ENCODE results near the gene TCEAL3. TPM values are rescaled to one million over a fixed set of nuclear protein-coding genes. Genes with fewer than 3 reads are reported as not detected.

The TCEAL3 gene
- polyA plus RNA-seq, 3 donors: 1.8 to 3.7 (median 2.1) TPM

- H3K27ac ChIP-seq (ENCODE audit: low read depth in 1 of 2, low read length in 2 of 2): no peak overlapping the region
- no peak overlapping the region for H3K4me2 ChIP-seq (replicated peaks; ENCODE audit: extremely low read depth, low read length, poor library complexity, severe bottlenecking)
- Mint-ChIP-seq H3K27me3 (ENCODE audit: low read depth in 3 of 3) (peaks cover 0 to 15% (median 12%) of the 10 kb centered on the region in 3 donors), H3K9me3 (peaks cover 0 to 5% (median 0%) of the 10 kb centered on the region in 7 donors), H3K27ac (peak overlapping the region in 1 of 7 donors; percentile 3), H3K4me3 (no peak overlapping the region), H3K36me3 (peaks cover 0 to 2% of the 10 kb centered on the region in 2 donors), H3K4me1 (peaks cover 7% of the 10 kb centered on the region)
- H3K27me3 ChIP-seq (ENCODE audit: control insufficient read depth in 2 of 2, insufficient read depth in 2 of 2, low read length in 2 of 2): peaks cover 0 to 5% of the 10 kb centered on the region in 2 donors
- no peak overlapping the region for H3K9ac ChIP-seq (ENCODE audit: insufficient read depth, low read length, poor library complexity, severe bottlenecking)
- no peak overlapping the region for H3K4me3 ChIP-seq (replicated peaks in 1 of 3; ENCODE audit: low read depth in 2 of 3, low read length in 3 of 3)
- no peaks in the 10 kb centered on the region for H3K79me2 ChIP-seq (ENCODE audit: insufficient read depth, low read length)
- intact Hi-C loops (cut with micrococcal nuclease): no loop called here
- TF ChIP-seq CTCF (IDR thresholded peaks at IDR 0.05): no peak
- no peaks in the 10 kb centered on the region for H3K9me3 ChIP-seq (replicated peaks in 1 of 2; ENCODE audit: control insufficient read depth in 1 of 2, insufficient read depth in 1 of 2, low read length in 2 of 2)
- DNase-seq: no peak
- no peaks in the 10 kb centered on the region for H4K20me1 ChIP-seq (ENCODE audit: insufficient read depth, low read length)
- H3K4me1 ChIP-seq (ENCODE audit: control insufficient read depth in 1 of 2, insufficient read depth in 2 of 2, low read length in 2 of 2): peaks cover 0 to 7% of the 10 kb centered on the region in 2 donors
- H2AFZ ChIP-seq (ENCODE audit: insufficient read depth, low read depth, low read length, poor library complexity, severe bottlenecking): no peak overlapping the region
- H3K36me3 ChIP-seq (replicated peaks in 1 of 2; ENCODE audit: control insufficient read depth in 1 of 2, insufficient read depth in 2 of 2, low read length in 2 of 2): no peaks in the 10 kb centered on the region
- no CpG with 5 or more reads among the region's 1 CpG for WGBS (ENCODE audit: insufficient coverage)
Measured at GRCh38 chrX:103610282-103610681, 2.5 kb downstream of the TCEAL3 start.

GRCh38 chrX:103613362-103613890, 5.7 kb downstream of the TCEAL3 start:
- Mint-ChIP-seq H3K27ac (no peak overlapping the region), H3K4me1 (peaks cover 2% of the 10 kb centered on the region)
- no peak for DNase-seq

More at GRCh38 chrX:103613362-103613890, 5.7 kb downstream of the TCEAL3 start:
- Mint-ChIP-seq H3K36me3 (peaks cover 0 to 3% of the 10 kb centered on the region in 2 donors), H3K4me3 (no peak overlapping the region), H3K9me3 (peaks cover 0 to under 1% (median 0%) of the 10 kb centered on the region in 7 donors), H3K27me3 (ENCODE audit: low read depth in 3 of 3) (peaks cover 0 to 6% (median 3%) of the 10 kb centered on the region in 3 donors)
- H3K9me3 ChIP-seq (replicated peaks in 1 of 2; ENCODE audit: control insufficient read depth in 1 of 2, insufficient read depth in 1 of 2, low read length in 2 of 2): no peaks in the 10 kb centered on the region
- intact Hi-C loops (cut with micrococcal nuclease): no loop called here
- peaks cover 0 to 3% of the 10 kb centered on the region in 2 donors for H3K4me1 ChIP-seq (ENCODE audit: control insufficient read depth in 1 of 2, insufficient read depth in 2 of 2, low read length in 2 of 2)
- no peak overlapping the region for H3K27ac ChIP-seq (ENCODE audit: low read depth in 1 of 2, low read length in 2 of 2)
- no peaks in the 10 kb centered on the region for H4K20me1 ChIP-seq (ENCODE audit: insufficient read depth, low read length)
- H3K9ac ChIP-seq (ENCODE audit: insufficient read depth, low read length, poor library complexity, severe bottlenecking): no peak overlapping the region
- H2AFZ ChIP-seq (ENCODE audit: insufficient read depth, low read depth, low read length, poor library complexity, severe bottlenecking): no peak overlapping the region
- H3K4me3 ChIP-seq (replicated peaks in 1 of 3; ENCODE audit: low read depth in 2 of 3, low read length in 3 of 3): no peak overlapping the region
- H3K79me2 ChIP-seq (ENCODE audit: insufficient read depth, low read length): no peaks in the 10 kb centered on the region
- no peak overlapping the region for H3K4me2 ChIP-seq (replicated peaks; ENCODE audit: extremely low read depth, low read length, poor library complexity, severe bottlenecking)
- WGBS (ENCODE audit: insufficient coverage): no CpG with 5 or more reads among the region's 1 CpG
- TF ChIP-seq CTCF (IDR thresholded peaks at IDR 0.05): no peak
- H3K27me3 ChIP-seq (ENCODE audit: control insufficient read depth in 2 of 2, insufficient read depth in 2 of 2, low read length in 2 of 2): no peaks in the 10 kb centered on the region
- H3K36me3 ChIP-seq (replicated peaks in 1 of 2; ENCODE audit: control insufficient read depth in 1 of 2, insufficient read depth in 2 of 2, low read length in 2 of 2): no peaks in the 10 kb centered on the region

All from CD14-positive monocyte (primary cell).